ENCODE measurements around the gene CNOT2. TPM values are rescaled to one million over a fixed set of nuclear protein-coding genes. Genes with fewer than 3 reads are reported as not detected.

The CNOT2 gene
- total RNA-seq, 2 experiments from 2014 or later = 93.3 to 95.3 TPM

- Mint-ChIP-seq H3K9me3 (no peaks in the 10 kb centered on the region), H3K27ac (peak overlapping the region; percentile 100), H3K4me3 (peak overlapping the region; percentile 100), H3K4me1 (peaks cover 39% of the 10 kb centered on the region), H3K27me3 (no peaks in the 10 kb centered on the region), H3K36me3 (peaks cover 34% of the 10 kb centered on the region)
- peak; percentile 61 for DNase-seq
- POLR2A ChIA-PET = interaction anchor here (0.6 to 1.6 kb wide), 2 partner anchors 122 to 658 kb away, joined by 3 to 9 read pairs; partner anchors contain the start of genes CCT2 and KCNMB4
- peak; percentile 60 for ATAC-seq (ENCODE audit: low read depth)
These were observed 508 bp downstream of the CNOT2 start for GRCh38 chr12:70243510-70244371.

GRCh38 chr12:70244409-70244808, 1.2 kb downstream of the CNOT2 start:
- ATAC-seq (ENCODE audit: low read depth) (no peak), DNase-seq (no peak)
- POLR2A ChIA-PET = no interaction called here
- Mint-ChIP-seq H3K4me1 (peaks cover 39% of the 10 kb centered on the region), H3K4me3 (peak overlapping the region; percentile 99), H3K27ac (peak overlapping the region; percentile 100), H3K27me3 (no peaks in the 10 kb centered on the region), H3K9me3 (no peaks in the 10 kb centered on the region), H3K36me3 (peaks cover 30% of the 10 kb centered on the region)

GRCh38 chr12:70245458-70245857, 2.2 kb downstream of the CNOT2 start:
- H3K9me3 Mint-ChIP-seq = no peaks in the 10 kb centered on the region
- H3K36me3 Mint-ChIP-seq = peaks cover 21% of the 10 kb centered on the region
- peaks cover 37% of the 10 kb centered on the region for H3K4me1 Mint-ChIP-seq
- H3K27me3 Mint-ChIP-seq = no peaks in the 10 kb centered on the region
- H3K27ac Mint-ChIP-seq = no peak overlapping the region
- POLR2A ChIA-PET = no interaction called here
- ATAC-seq (ENCODE audit: low read depth) (no peak), DNase-seq (no peak)
- peak overlapping the region; percentile 99 for H3K4me3 Mint-ChIP-seq

GRCh38 chr12:70246580-70246979, 3.3 kb downstream of the CNOT2 start:
- H3K4me3 Mint-ChIP-seq = no peak overlapping the region
- peaks cover 15% of the 10 kb centered on the region for H3K36me3 Mint-ChIP-seq
- POLR2A ChIA-PET = no interaction called here

GRCh38 chr12:70247653-70248199, 4.5 kb downstream of the CNOT2 start:
- no peaks in the 10 kb centered on the region for H3K9me3 Mint-ChIP-seq

More at GRCh38 chr12:70246580-70246979, 3.3 kb downstream of the CNOT2 start:
- ATAC-seq (ENCODE audit: low read depth) = no peak
- Mint-ChIP-seq H3K9me3 (no peaks in the 10 kb centered on the region), H3K27ac (no peak overlapping the region), H3K27me3 (no peaks in the 10 kb centered on the region), H3K4me1 (peaks cover 33% of the 10 kb centered on the region)
- DNase-seq = no peak

GRCh38 chr12:70248876-70249275, 5.6 kb downstream of the CNOT2 start:
- no peak overlapping the region for H3K27ac Mint-ChIP-seq
- ATAC-seq (ENCODE audit: low read depth) = no peak
- POLR2A ChIA-PET = no interaction called here
- no peak overlapping the region for H3K4me3 Mint-ChIP-seq
- H3K27me3 Mint-ChIP-seq = no peaks in the 10 kb centered on the region
- H3K9me3 Mint-ChIP-seq = no peaks in the 10 kb centered on the region
- DNase-seq = no peak
- H3K36me3 Mint-ChIP-seq = peaks cover 8% of the 10 kb centered on the region
- peaks cover 31% of the 10 kb centered on the region for H3K4me1 Mint-ChIP-seq

More at GRCh38 chr12:70247653-70248199, 4.5 kb downstream of the CNOT2 start:
- Mint-ChIP-seq H3K4me3 (no peak overlapping the region), H3K27me3 (no peaks in the 10 kb centered on the region), H3K4me1 (peaks cover 29% of the 10 kb centered on the region), H3K36me3 (peaks cover 8% of the 10 kb centered on the region), H3K27ac (no peak overlapping the region)
- DNase-seq (no peak), ATAC-seq (ENCODE audit: low read depth) (no peak)
- POLR2A ChIA-PET = no interaction called here

GRCh38 chr12:70249903-70250302, 6.7 kb downstream of the CNOT2 start:
- POLR2A ChIA-PET = no interaction called here
- H3K9me3 Mint-ChIP-seq = no peaks in the 10 kb centered on the region
- H3K36me3 Mint-ChIP-seq = peaks cover 8% of the 10 kb centered on the region
- H3K27ac Mint-ChIP-seq = no peak overlapping the region
- no peak for ATAC-seq (ENCODE audit: low read depth)
- H3K4me3 Mint-ChIP-seq = no peak overlapping the region
- H3K27me3 Mint-ChIP-seq = no peaks in the 10 kb centered on the region
- H3K4me1 Mint-ChIP-seq = peaks cover 28% of the 10 kb centered on the region
- DNase-seq = no peak

GRCh38 chr12:70251226-70251625, 8.0 kb downstream of the CNOT2 start:
- Mint-ChIP-seq H3K4me3 (no peak overlapping the region), H3K27me3 (no peaks in the 10 kb centered on the region), H3K9me3 (no peaks in the 10 kb centered on the region), H3K27ac (no peak overlapping the region), H3K4me1 (peaks cover 27% of the 10 kb centered on the region), H3K36me3 (peaks cover 8% of the 10 kb centered on the region)
- DNase-seq = no peak
- ATAC-seq (ENCODE audit: low read depth) = no peak
- POLR2A ChIA-PET = no interaction called here

- Mint-ChIP-seq H3K36me3 (peaks cover 10% of the 10 kb centered on the region), H3K9me3 (no peaks in the 10 kb centered on the region), H3K4me3 (no peak overlapping the region), H3K27me3 (no peaks in the 10 kb centered on the region), H3K27ac (no peak overlapping the region), H3K4me1 (peaks cover 26% of the 10 kb centered on the region)
- POLR2A ChIA-PET = no interaction called here
- DNase-seq (no peak), ATAC-seq (ENCODE audit: low read depth) (no peak)
These were observed 8.4 kb downstream of the CNOT2 start for GRCh38 chr12:70251661-70252060.

- POLR2A ChIA-PET = no interaction called here
These were observed 9.6 kb downstream of the CNOT2 start for GRCh38 chr12:70252832-70253231.

GRCh38 chr12:70254225-70254624, 11.0 kb downstream of the CNOT2 start:
- peaks cover 9% of the 10 kb centered on the region for H3K36me3 Mint-ChIP-seq
- H3K4me1 Mint-ChIP-seq = peaks cover 22% of the 10 kb centered on the region
- H3K9me3 Mint-ChIP-seq = no peaks in the 10 kb centered on the region
- DNase-seq (no peak), ATAC-seq (ENCODE audit: low read depth) (no peak)
- POLR2A ChIA-PET = no interaction called here
- no peaks in the 10 kb centered on the region for H3K27me3 Mint-ChIP-seq
- no peak overlapping the region for H3K4me3 Mint-ChIP-seq
- no peak overlapping the region for H3K27ac Mint-ChIP-seq

More at GRCh38 chr12:70252832-70253231, 9.6 kb downstream of the CNOT2 start:
- Mint-ChIP-seq H3K4me3 (no peak overlapping the region), H3K4me1 (peaks cover 22% of the 10 kb centered on the region), H3K27me3 (no peaks in the 10 kb centered on the region), H3K9me3 (no peaks in the 10 kb centered on the region), H3K36me3 (peaks cover 6% of the 10 kb centered on the region), H3K27ac (no peak overlapping the region)
- ATAC-seq (ENCODE audit: low read depth) (no peak), DNase-seq (no peak)

GRCh38 chr12:70254846-70255245, 11.6 kb downstream of the CNOT2 start:
- Mint-ChIP-seq H3K36me3 (peaks cover 9% of the 10 kb centered on the region), H3K27me3 (no peaks in the 10 kb centered on the region), H3K4me1 (peaks cover 22% of the 10 kb centered on the region), H3K9me3 (no peaks in the 10 kb centered on the region), H3K4me3 (no peak overlapping the region), H3K27ac (no peak overlapping the region)
- POLR2A ChIA-PET = no interaction called here
- no peak for DNase-seq
- ATAC-seq (ENCODE audit: low read depth) = no peak

- H3K27me3 Mint-ChIP-seq = no peaks in the 10 kb centered on the region
- DNase-seq (no peak), ATAC-seq (ENCODE audit: low read depth) (no peak)
- POLR2A ChIA-PET = no interaction called here
- no peak overlapping the region for H3K27ac Mint-ChIP-seq
- H3K4me1 Mint-ChIP-seq = peaks cover 22% of the 10 kb centered on the region
- no peak overlapping the region for H3K4me3 Mint-ChIP-seq
- H3K9me3 Mint-ChIP-seq = no peaks in the 10 kb centered on the region
- peaks cover 9% of the 10 kb centered on the region for H3K36me3 Mint-ChIP-seq
These were observed 12.1 kb downstream of the CNOT2 start for GRCh38 chr12:70255311-70255710.
